ENCODE results near the gene PTGIS.
A peak's percentile ranks its signal among the peaks of the same experiment; 100 is the strongest.

Gene PTGIS

GRCh38 chr20:49572857-49573256, 4.9 kb upstream of the PTGIS start:
- Histone ChIP-seq H3K36me3 (ENCODE audit: control insufficient read depth in 1 of 2, insufficient read depth in 2 of 2, low read depth in 1 of 2, low read length in 2 of 2) (no peaks in the 10 kb centered on the region), H2AFZ (ENCODE audit: low read depth, low read length) (no peak overlapping the region), H2BK15ac (ENCODE audit: low read depth, poor library complexity, severe bottlenecking) (no peak overlapping the region), H3K27ac (ENCODE audit: low read length, poor library complexity, severe bottlenecking) (no peak overlapping the region), H4K91ac (ENCODE audit: low read length) (no peak overlapping the region), H3K9ac (ENCODE audit: low read length) (peak overlapping the region; percentile 65), H3K18ac (ENCODE audit: low read depth in 1 of 2, low read length in 2 of 2) (no peak overlapping the region), H3K27me3 (ENCODE audit: control insufficient read depth in 1 of 2, insufficient read depth in 1 of 2, low read length in 2 of 2) (no peaks in the 10 kb centered on the region), H3K4me3 (ENCODE audit: insufficient read depth in 1 of 2, low read depth in 1 of 2, low read length in 2 of 2) (no peak overlapping the region), H2BK12ac (ENCODE audit: low read length in 2 of 2) (no peak overlapping the region), H2AK5ac (ENCODE audit: low read length, severe bottlenecking) (peak overlapping the region; percentile 16), H3K79me1 (replicated peaks; ENCODE audit: low read length, poor library complexity, severe bottlenecking) (no peaks in the 10 kb centered on the region), H3K14ac (ENCODE audit: low read length in 2 of 2) (no peak overlapping the region), H3K9me3 (ENCODE audit: control insufficient read depth, low read length) (peaks cover 3% of the 10 kb centered on the region), H2BK5ac (ENCODE audit: low read depth, low read length, poor library complexity, severe bottlenecking) (no peak overlapping the region), H3K4me2 (ENCODE audit: low read length, poor library complexity, severe bottlenecking) (no peak overlapping the region), H2BK120ac (ENCODE audit: low read depth, low read length) (no peak overlapping the region), H3K23ac (ENCODE audit: low read length in 2 of 2) (no peak overlapping the region), H3K4me1 (ENCODE audit: control insufficient read depth, insufficient read depth, low read depth, low read length) (peaks cover 22% of the 10 kb centered on the region), H3K4ac (ENCODE audit: low read depth in 1 of 2, low read length in 2 of 2) (no peak overlapping the region), H4K8ac (ENCODE audit: low read length) (no peak overlapping the region)
- WGBS = 57% methylated on average over 5 of the region's 6 CpGs
- DNase-seq = no peak

GRCh38 chr20:49571553-49571835, 3.6 kb upstream of the PTGIS start:
- Histone ChIP-seq H3K4me1 (ENCODE audit: control insufficient read depth, insufficient read depth, low read depth, low read length) (peaks cover 26% of the 10 kb centered on the region), H3K9ac (ENCODE audit: low read length) (peak overlapping the region; percentile 36), H2BK15ac (ENCODE audit: low read depth, poor library complexity, severe bottlenecking) (no peak overlapping the region), H3K27me3 (ENCODE audit: control insufficient read depth in 1 of 2, insufficient read depth in 1 of 2, low read length in 2 of 2) (no peaks in the 10 kb centered on the region), H3K4me3 (ENCODE audit: insufficient read depth in 1 of 2, low read depth in 1 of 2, low read length in 2 of 2) (no peak overlapping the region), H2BK5ac (ENCODE audit: low read depth, low read length, poor library complexity, severe bottlenecking) (no peak overlapping the region), H4K8ac (ENCODE audit: low read length) (no peak overlapping the region), H2AFZ (ENCODE audit: low read depth, low read length) (no peak overlapping the region), H3K27ac (ENCODE audit: low read length, poor library complexity, severe bottlenecking) (no peak overlapping the region), H2AK5ac (ENCODE audit: low read length, severe bottlenecking) (no peak overlapping the region), H3K4ac (ENCODE audit: low read depth in 1 of 2, low read length in 2 of 2) (no peak overlapping the region), H3K4me2 (ENCODE audit: low read length, poor library complexity, severe bottlenecking) (no peak overlapping the region), H2BK120ac (ENCODE audit: low read depth, low read length) (no peak overlapping the region), H3K18ac (ENCODE audit: low read depth in 1 of 2, low read length in 2 of 2) (no peak overlapping the region), H3K36me3 (ENCODE audit: control insufficient read depth in 1 of 2, insufficient read depth in 2 of 2, low read depth in 1 of 2, low read length in 2 of 2) (peaks cover 0 to 3% of the 10 kb centered on the region in 2 experiments), H3K23ac (ENCODE audit: low read length in 2 of 2) (no peak overlapping the region), H3K14ac (ENCODE audit: low read length in 2 of 2) (no peak overlapping the region), H3K79me1 (replicated peaks; ENCODE audit: low read length, poor library complexity, severe bottlenecking) (no peaks in the 10 kb centered on the region), H3K9me3 (ENCODE audit: control insufficient read depth, low read length) (peaks cover 3% of the 10 kb centered on the region), H2BK12ac (ENCODE audit: low read length in 2 of 2) (no peak overlapping the region), H4K91ac (ENCODE audit: low read length) (no peak overlapping the region)
- WGBS = no CpG with 5 or more reads among the region's 2 CpGs
- no peak for DNase-seq

GRCh38 chr20:49570828-49571552, 3.1 kb upstream of the PTGIS start:
- Histone ChIP-seq H2BK5ac (ENCODE audit: low read depth, low read length, poor library complexity, severe bottlenecking) (no peak overlapping the region), H2BK12ac (ENCODE audit: low read length in 2 of 2) (no peak overlapping the region), H3K18ac (ENCODE audit: low read depth in 1 of 2, low read length in 2 of 2) (no peak overlapping the region), H3K79me1 (replicated peaks; ENCODE audit: low read length, poor library complexity, severe bottlenecking) (no peaks in the 10 kb centered on the region), H3K36me3 (ENCODE audit: control insufficient read depth in 1 of 2, insufficient read depth in 2 of 2, low read depth in 1 of 2, low read length in 2 of 2) (peaks cover 0 to 4% of the 10 kb centered on the region in 2 experiments), H3K27ac (ENCODE audit: low read length, poor library complexity, severe bottlenecking) (no peak overlapping the region), H2AFZ (ENCODE audit: low read depth, low read length) (no peak overlapping the region), H3K4me3 (ENCODE audit: insufficient read depth in 1 of 2, low read depth in 1 of 2, low read length in 2 of 2) (no peak overlapping the region), H3K23ac (ENCODE audit: low read length in 2 of 2) (no peak overlapping the region), H3K27me3 (ENCODE audit: control insufficient read depth in 1 of 2, insufficient read depth in 1 of 2, low read length in 2 of 2) (no peaks in the 10 kb centered on the region), H3K4me2 (ENCODE audit: low read length, poor library complexity, severe bottlenecking) (no peak overlapping the region), H2BK120ac (ENCODE audit: low read depth, low read length) (no peak overlapping the region), H3K14ac (ENCODE audit: low read length in 2 of 2) (no peak overlapping the region), H3K9ac (ENCODE audit: low read length) (peak overlapping the region; percentile 36), H3K4me1 (ENCODE audit: control insufficient read depth, insufficient read depth, low read depth, low read length) (peaks cover 26% of the 10 kb centered on the region), H4K8ac (ENCODE audit: low read length) (no peak overlapping the region), H4K91ac (ENCODE audit: low read length) (no peak overlapping the region), H3K9me3 (ENCODE audit: control insufficient read depth, low read length) (no peaks in the 10 kb centered on the region), H2BK15ac (ENCODE audit: low read depth, poor library complexity, severe bottlenecking) (no peak overlapping the region), H3K4ac (ENCODE audit: low read depth in 1 of 2, low read length in 2 of 2) (no peak overlapping the region), H2AK5ac (ENCODE audit: low read length, severe bottlenecking) (no peak overlapping the region)
- no peak for DNase-seq
- WGBS = 81% methylated on average over 11 of the region's 11 CpGs

- H3K4me1 ChIP-seq (ENCODE audit: control insufficient read depth, insufficient read depth, low read depth, low read length) = peaks cover 24% of the 10 kb centered on the region
- H2BK5ac ChIP-seq (ENCODE audit: low read depth, low read length, poor library complexity, severe bottlenecking) = no peak overlapping the region
- no peak overlapping the region for H4K8ac ChIP-seq (ENCODE audit: low read length)
- H3K36me3 ChIP-seq (ENCODE audit: control insufficient read depth in 1 of 2, insufficient read depth in 2 of 2, low read depth in 1 of 2, low read length in 2 of 2) = peaks cover 0 to 9% of the 10 kb centered on the region in 2 experiments
- WGBS = 90% methylated on average over 7 of the region's 7 CpGs
- H3K79me1 ChIP-seq (replicated peaks; ENCODE audit: low read length, poor library complexity, severe bottlenecking) = no peaks in the 10 kb centered on the region
- H3K27me3 ChIP-seq (ENCODE audit: control insufficient read depth in 1 of 2, insufficient read depth in 1 of 2, low read length in 2 of 2) = no peaks in the 10 kb centered on the region
- no peak overlapping the region for H3K4ac ChIP-seq (ENCODE audit: low read depth in 1 of 2, low read length in 2 of 2)
- no peak overlapping the region for H2BK12ac ChIP-seq (ENCODE audit: low read length in 2 of 2)
- peak overlapping the region; percentile 31 for H3K9ac ChIP-seq (ENCODE audit: low read length)
- no peak overlapping the region for H3K18ac ChIP-seq (ENCODE audit: low read depth in 1 of 2, low read length in 2 of 2)
- H2BK120ac ChIP-seq (ENCODE audit: low read depth, low read length) = no peak overlapping the region
- H4K91ac ChIP-seq (ENCODE audit: low read length) = no peak overlapping the region
- H3K9me3 ChIP-seq (ENCODE audit: control insufficient read depth, low read length) = no peaks in the 10 kb centered on the region
- H3K14ac ChIP-seq (ENCODE audit: low read length in 2 of 2) = no peak overlapping the region
- no peak overlapping the region for H3K4me3 ChIP-seq (ENCODE audit: insufficient read depth in 1 of 2, low read depth in 1 of 2, low read length in 2 of 2)
- no peak overlapping the region for H2AK5ac ChIP-seq (ENCODE audit: low read length, severe bottlenecking)
- H3K23ac ChIP-seq (ENCODE audit: low read length in 2 of 2) = no peak overlapping the region
- H2BK15ac ChIP-seq (ENCODE audit: low read depth, poor library complexity, severe bottlenecking) = no peak overlapping the region
- H3K4me2 ChIP-seq (ENCODE audit: low read length, poor library complexity, severe bottlenecking) = no peak overlapping the region
- H3K27ac ChIP-seq (ENCODE audit: low read length, poor library complexity, severe bottlenecking) = no peak overlapping the region
- H2AFZ ChIP-seq (ENCODE audit: low read depth, low read length) = no peak overlapping the region
- DNase-seq = no peak
Observed at GRCh38 chr20:49570161-49570827, 2.4 kb upstream of the PTGIS start.

Measured in mesenchymal stem cell (in vitro differentiated cells and primary cell).